ENCODE measurements around the gene GLUL.

GLUL gene

DNA sequence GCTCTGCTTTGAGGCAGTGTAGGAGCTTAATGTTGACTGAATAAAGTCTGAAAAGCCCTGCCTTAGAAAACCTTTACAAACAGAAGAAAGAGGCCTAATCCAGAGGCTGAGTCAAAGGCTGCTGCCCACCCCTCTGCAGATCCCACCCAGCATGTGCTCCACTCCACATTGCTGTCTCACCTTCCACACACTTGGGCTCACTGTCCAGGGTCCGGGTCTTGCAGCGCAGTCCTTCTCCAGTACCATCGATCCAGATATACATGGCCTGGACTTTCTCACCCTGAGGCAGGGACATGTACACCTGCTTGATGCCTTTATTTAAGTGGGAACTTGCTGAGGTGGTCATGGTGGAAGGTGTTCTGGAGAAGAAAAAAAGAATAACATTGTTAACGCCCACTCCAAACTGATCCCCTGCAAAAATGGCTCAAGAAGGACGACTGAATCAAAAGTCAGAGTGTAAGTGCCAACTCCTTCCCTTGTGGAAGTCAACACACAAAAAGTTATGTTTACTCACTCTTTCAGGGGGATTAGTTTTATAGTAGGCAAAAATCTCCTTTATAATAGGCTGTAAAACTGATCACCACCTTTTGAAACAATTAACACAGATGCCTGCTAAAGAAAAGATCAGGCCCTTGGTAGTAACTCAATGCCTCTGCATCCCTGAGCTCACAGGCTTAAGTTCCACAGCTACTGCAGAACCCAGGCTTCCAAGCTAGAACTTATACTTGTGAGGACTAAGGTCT, 3.0 kb downstream of the GLUL start (continued):
- TF ChIP-seq ZNF391 (tag by site-specific recombination; IDR thresholded peaks at IDR 0.05; ENCODE audit: borderline replicate concordance, low read depth) (no peak), ZNF530 (tag by site-specific recombination; IDR thresholded peaks at IDR 0.05; ENCODE audit: low read depth) (no peak), ZNF555 (tag by site-specific recombination; conservative IDR thresholded peaks at IDR 0.05) (no peak), ZXDB (tag by site-specific recombination; IDR thresholded peaks at IDR 0.05) (no peak), ZNF660 (tag by site-specific recombination; IDR thresholded peaks at IDR 0.05) (no peak), MZF1 (tag by site-specific recombination; IDR thresholded peaks at IDR 0.05; ENCODE audit: borderline replicate concordance) (no peak), ZNF585B (tag by site-specific recombination; IDR thresholded peaks at IDR 0.05) (no peak), ZFP3 (tag by site-specific recombination; IDR thresholded peaks at IDR 0.05; ENCODE audit: low read depth) (no peak)
- TF ChIP-seq, protein P1, sequence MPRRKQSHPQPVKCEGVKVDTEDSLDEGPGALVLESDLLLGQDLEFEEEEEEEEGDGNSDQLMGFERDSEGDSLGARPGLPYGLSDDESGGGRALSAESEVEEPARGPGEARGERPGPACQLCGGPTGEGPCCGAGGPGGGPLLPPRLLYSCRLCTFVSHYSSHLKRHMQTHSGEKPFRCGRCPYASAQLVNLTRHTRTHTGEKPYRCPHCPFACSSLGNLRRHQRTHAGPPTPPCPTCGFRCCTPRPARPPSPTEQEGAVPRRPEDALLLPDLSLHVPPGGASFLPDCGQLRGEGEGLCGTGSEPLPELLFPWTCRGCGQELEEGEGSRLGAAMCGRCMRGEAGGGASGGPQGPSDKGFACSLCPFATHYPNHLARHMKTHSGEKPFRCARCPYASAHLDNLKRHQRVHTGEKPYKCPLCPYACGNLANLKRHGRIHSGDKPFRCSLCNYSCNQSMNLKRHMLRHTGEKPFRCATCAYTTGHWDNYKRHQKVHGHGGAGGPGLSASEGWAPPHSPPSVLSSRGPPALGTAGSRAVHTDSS (tag by site-specific recombination; IDR thresholded peaks at IDR 0.05): no peak
- TF ChIP-seq, protein P2, sequence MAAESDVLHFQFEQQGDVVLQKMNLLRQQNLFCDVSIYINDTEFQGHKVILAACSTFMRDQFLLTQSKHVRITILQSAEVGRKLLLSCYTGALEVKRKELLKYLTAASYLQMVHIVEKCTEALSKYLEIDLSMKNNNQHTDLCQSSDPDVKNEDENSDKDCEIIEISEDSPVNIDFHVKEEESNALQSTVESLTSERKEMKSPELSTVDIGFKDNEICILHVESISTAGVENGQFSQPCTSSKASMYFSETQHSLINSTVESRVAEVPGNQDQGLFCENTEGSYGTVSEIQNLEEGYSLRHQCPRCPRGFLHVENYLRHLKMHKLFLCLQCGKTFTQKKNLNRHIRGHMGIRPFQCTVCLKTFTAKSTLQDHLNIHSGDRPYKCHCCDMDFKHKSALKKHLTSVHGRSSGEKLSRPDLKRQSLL (tag by site-specific recombination; IDR thresholded peaks at IDR 0.05): no peak
- TF ChIP-seq, protein P3, sequence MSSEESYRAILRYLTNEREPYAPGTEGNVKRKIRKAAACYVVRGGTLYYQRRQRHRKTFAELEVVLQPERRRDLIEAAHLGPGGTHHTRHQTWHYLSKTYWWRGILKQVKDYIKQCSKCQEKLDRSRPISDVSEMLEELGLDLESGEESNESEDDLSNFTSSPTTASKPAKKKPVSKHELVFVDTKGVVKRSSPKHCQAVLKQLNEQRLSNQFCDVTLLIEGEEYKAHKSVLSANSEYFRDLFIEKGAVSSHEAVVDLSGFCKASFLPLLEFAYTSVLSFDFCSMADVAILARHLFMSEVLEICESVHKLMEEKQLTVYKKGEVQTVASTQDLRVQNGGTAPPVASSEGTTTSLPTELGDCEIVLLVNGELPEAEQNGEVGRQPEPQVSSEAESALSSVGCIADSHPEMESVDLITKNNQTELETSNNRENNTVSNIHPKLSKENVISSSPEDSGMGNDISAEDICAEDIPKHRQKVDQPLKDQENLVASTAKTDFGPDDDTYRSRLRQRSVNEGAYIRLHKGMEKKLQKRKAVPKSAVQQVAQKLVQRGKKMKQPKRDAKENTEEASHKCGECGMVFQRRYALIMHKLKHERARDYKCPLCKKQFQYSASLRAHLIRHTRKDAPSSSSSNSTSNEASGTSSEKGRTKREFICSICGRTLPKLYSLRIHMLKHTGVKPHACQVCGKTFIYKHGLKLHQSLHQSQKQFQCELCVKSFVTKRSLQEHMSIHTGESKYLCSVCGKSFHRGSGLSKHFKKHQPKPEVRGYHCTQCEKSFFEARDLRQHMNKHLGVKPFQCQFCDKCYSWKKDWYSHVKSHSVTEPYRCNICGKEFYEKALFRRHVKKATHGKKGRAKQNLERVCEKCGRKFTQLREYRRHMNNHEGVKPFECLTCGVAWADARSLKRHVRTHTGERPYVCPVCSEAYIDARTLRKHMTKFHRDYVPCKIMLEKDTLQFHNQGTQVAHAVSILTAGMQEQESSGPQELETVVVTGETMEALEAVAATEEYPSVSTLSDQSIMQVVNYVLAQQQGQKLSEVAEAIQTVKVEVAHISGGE (tag by site-specific recombination; conservative IDR thresholded peaks at IDR 0.05; ENCODE audit: low read depth): no peak
- TF ChIP-seq, protein P4, sequence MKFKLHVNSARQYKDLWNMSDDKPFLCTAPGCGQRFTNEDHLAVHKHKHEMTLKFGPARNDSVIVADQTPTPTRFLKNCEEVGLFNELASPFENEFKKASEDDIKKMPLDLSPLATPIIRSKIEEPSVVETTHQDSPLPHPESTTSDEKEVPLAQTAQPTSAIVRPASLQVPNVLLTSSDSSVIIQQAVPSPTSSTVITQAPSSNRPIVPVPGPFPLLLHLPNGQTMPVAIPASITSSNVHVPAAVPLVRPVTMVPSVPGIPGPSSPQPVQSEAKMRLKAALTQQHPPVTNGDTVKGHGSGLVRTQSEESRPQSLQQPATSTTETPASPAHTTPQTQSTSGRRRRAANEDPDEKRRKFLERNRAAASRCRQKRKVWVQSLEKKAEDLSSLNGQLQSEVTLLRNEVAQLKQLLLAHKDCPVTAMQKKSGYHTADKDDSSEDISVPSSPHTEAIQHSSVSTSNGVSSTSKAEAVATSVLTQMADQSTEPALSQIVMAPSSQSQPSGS (tag by site-specific recombination; IDR thresholded peaks at IDR 0.05; ENCODE audit: low read depth): no peak

DNA sequence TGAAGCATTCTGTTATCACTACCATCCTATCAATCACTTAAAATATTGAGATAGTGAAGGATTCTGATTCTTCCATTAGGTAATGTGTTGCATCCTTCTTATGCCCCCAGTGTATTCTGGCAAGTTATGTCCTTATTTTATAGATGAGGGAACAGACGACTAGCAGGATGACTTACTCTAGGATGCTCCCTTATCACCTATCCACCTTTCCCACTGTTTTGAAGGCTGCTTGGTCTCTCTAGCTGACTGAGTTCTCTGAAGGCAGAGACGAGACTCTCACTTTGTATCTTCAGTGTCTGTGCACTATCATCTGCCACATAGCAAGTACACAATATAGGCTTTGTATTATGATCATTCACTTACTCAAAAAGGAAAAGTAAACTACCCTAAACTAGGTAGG, 4.0 kb downstream of the GLUL start:
- Histone ChIP-seq H3K27ac (ENCODE audit: extremely low read depth, low read depth, low read length) (no peak overlapping the region), H3K9me3 (ENCODE audit: control insufficient read depth, insufficient read depth, low read depth, low read length) (no peaks in the 10 kb centered on the region), H3K36me3 (ENCODE audit: control insufficient read depth in 2 of 2, insufficient read depth in 1 of 2, low read length in 2 of 2) (peaks cover 18 to 78% of the 10 kb centered on the region in 2 experiments), H3K4me1 (ENCODE audit: control insufficient read depth, insufficient read depth, low read length) (no peaks in the 10 kb centered on the region), H3K4me3 (ENCODE audit: low read depth, low read length) (no peak overlapping the region)
- CTCF ChIA-PET: interaction anchor here (0.6 to 4.5 kb wide), 4 partner anchors 9 to 303 kb away, joined by 3 to 28 read pairs (median 5); no protein-coding TSS in a partner anchor
- POLR2A ChIA-PET: no interaction called here
- TF ChIP-seq ZEB2 (tag by site-specific recombination; IDR thresholded peaks at IDR 0.05): no peak
- TF ChIP-seq, protein P5, sequence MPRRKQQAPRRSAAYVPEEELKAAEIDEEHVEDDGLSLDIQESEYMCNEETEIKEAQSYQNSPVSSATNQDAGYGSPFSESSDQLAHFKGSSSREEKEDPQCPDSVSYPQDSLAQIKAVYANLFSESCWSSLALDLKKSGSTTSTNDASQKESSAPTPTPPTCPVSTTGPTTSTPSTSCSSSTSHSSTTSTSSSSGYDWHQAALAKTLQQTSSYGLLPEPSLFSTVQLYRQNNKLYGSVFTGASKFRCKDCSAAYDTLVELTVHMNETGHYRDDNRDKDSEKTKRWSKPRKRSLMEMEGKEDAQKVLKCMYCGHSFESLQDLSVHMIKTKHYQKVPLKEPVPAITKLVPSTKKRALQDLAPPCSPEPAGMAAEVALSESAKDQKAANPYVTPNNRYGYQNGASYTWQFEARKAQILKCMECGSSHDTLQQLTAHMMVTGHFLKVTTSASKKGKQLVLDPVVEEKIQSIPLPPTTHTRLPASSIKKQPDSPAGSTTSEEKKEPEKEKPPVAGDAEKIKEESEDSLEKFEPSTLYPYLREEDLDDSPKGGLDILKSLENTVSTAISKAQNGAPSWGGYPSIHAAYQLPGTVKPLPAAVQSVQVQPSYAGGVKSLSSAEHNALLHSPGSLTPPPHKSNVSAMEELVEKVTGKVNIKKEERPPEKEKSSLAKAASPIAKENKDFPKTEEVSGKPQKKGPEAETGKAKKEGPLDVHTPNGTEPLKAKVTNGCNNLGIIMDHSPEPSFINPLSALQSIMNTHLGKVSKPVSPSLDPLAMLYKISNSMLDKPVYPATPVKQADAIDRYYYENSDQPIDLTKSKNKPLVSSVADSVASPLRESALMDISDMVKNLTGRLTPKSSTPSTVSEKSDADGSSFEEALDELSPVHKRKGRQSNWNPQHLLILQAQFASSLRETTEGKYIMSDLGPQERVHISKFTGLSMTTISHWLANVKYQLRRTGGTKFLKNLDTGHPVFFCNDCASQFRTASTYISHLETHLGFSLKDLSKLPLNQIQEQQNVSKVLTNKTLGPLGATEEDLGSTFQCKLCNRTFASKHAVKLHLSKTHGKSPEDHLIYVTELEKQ (tag by site-specific recombination; IDR thresholded peaks at IDR 0.05; ENCODE audit: borderline replicate concordance): no peak
- TF ChIP-seq ZBTB7A (tag by site-specific recombination; IDR thresholded peaks at IDR 0.05; ENCODE audit: low read depth): no peak
- TF ChIP-seq, protein P4 (tag by site-specific recombination; IDR thresholded peaks at IDR 0.05; ENCODE audit: low read depth): no peak
- TF ChIP-seq ZNF549 (tag by site-specific recombination; IDR thresholded peaks at IDR 0.05): no peak
- TF ChIP-seq REPIN1 (tag by site-specific recombination; IDR thresholded peaks at IDR 0.05; ENCODE audit: low read depth): no peak
- no peak for TF ChIP-seq ZNF501 (tag by site-specific recombination; IDR thresholded peaks at IDR 0.05)
- no peak for TF ChIP-seq ZNF561 (tag by site-specific recombination; IDR thresholded peaks at IDR 0.05; ENCODE audit: borderline replicate concordance)
- TF ChIP-seq, protein P6, sequence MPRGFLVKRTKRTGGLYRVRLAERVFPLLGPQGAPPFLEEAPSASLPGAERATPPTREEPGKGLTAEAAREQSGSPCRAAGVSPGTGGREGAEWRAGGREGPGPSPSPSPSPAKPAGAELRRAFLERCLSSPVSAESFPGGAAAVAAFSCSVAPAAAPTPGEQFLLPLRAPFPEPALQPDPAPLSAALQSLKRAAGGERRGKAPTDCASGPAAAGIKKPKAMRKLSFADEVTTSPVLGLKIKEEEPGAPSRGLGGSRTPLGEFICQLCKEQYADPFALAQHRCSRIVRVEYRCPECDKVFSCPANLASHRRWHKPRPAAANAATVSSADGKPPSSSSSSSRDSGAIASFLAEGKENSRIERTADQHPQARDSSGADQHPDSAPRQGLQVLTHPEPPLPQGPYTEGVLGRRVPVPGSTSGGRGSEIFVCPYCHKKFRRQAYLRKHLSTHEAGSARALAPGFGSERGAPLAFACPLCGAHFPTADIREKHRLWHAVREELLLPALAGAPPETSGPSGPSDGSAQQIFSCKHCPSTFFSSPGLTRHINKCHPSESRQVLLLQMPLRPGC (tag by site-specific recombination; IDR thresholded peaks at IDR 0.05): no peak
- TF ChIP-seq RBAK (tag by site-specific recombination; IDR thresholded peaks at IDR 0.05): no peak

Data from HEK293 (cell line).